Measurements from ENCODE around the gene BANF1. TPM values are rescaled to one million over a fixed set of nuclear protein-coding genes. Genes with fewer than 3 reads are reported as not detected.

Gene BANF1
- total and polyA plus RNA-seq, 2 donors (not counting 3 experiments of a cell fraction or from before 2014, with no cell fraction given), result 269 to 376 TPM

GRCh38 chr11:66032957-66033735, 30.8 kb downstream of the BANF1 start:
- no peaks in the 10 kb centered on the region for H3K4me1 ChIP-seq (ENCODE audit: control insufficient read depth, extremely low read depth, insufficient read depth, low read length)
- H2AFZ ChIP-seq (ENCODE audit: low read depth, low read length), result no peak overlapping the region
- ChIA-PET CTCF (no interaction called here), POLR2A (no interaction called here)
- H3K9me3 ChIP-seq (replicated peaks; ENCODE audit: control insufficient read depth, insufficient read depth, low read length), result no peaks in the 10 kb centered on the region
- TF ChIP-seq MYC (IDR thresholded peaks at IDR 0.05; ENCODE audit: low read depth, low read length) (no peak), CTCF (IDR thresholded peaks at IDR 0.05; ENCODE audit: extremely low read depth in 1 of 2, insufficient read depth in 1 of 2, low read depth in 1 of 2, low read length in 2 of 2) (no peak), POLR2AphosphoS5 (IDR thresholded peaks at IDR 0.05; ENCODE audit: insufficient read depth, low read depth, low read length) (no peak), JUN (IDR thresholded peaks at IDR 0.05; ENCODE audit: borderline replicate concordance, insufficient read depth, insufficient read length, low read depth) (no peak), MAX (IDR thresholded peaks at IDR 0.05; ENCODE audit: insufficient read depth, insufficient read length) (no peak), FOS (IDR thresholded peaks at IDR 0.05; ENCODE audit: borderline replicate concordance, insufficient read depth, low read length) (no peak), EZH2 (IDR thresholded peaks at IDR 0.05; ENCODE audit: borderline replicate concordance, low read depth, low read length, severe bottlenecking) (no peak), GATA2 (IDR thresholded peaks at IDR 0.05; ENCODE audit: insufficient read depth, insufficient read length, low read depth, low read length) (no peak), POLR2A (IDR thresholded peaks at IDR 0.05; ENCODE audit: low read depth, low read length) (no peak)
- FAIRE-seq (no peak), DNase-seq (ENCODE audit: low read depth, low spot score) (no peak)
- dilution Hi-C loops (cut with MboI; ENCODE audit: extremely low pct_ligation_motif_present, low sequenced_read_pairs) (no loop called here), intact Hi-C loops (cut with micrococcal nuclease) (no loop called here)
- H3K9me1 ChIP-seq (replicated peaks; ENCODE audit: control insufficient read depth, extremely low read depth, insufficient read depth, low read length), result no peaks in the 10 kb centered on the region
- BruUV-seq (replicated peaks), result no TSS peak
- H3K79me2 ChIP-seq (ENCODE audit: control insufficient read depth, insufficient read depth, low read length), result no peaks in the 10 kb centered on the region
- no peaks in the 10 kb centered on the region for H3K36me3 ChIP-seq (ENCODE audit: control insufficient read depth in 2 of 2, extremely low read depth in 1 of 2, insufficient read depth in 2 of 2, low read length in 2 of 2)
- H3K9ac ChIP-seq (replicated peaks; ENCODE audit: extremely low read depth, insufficient read depth, low read length), result no peak overlapping the region
- peaks cover 0 to 10% of the 10 kb centered on the region in 2 experiments for H3K27me3 ChIP-seq (ENCODE audit: control insufficient read depth in 2 of 2, insufficient read depth in 2 of 2, low read length in 2 of 2)
- H4K20me1 ChIP-seq (replicated peaks; ENCODE audit: control insufficient read depth, extremely low read depth, insufficient read depth, low read length), result no peaks in the 10 kb centered on the region
- no peak overlapping the region for H3K27ac ChIP-seq (ENCODE audit: insufficient read depth, low read depth, low read length)
- no peak overlapping the region for H3K4me2 ChIP-seq (ENCODE audit: insufficient read depth, low read length)
- no peak overlapping the region for H3K4me3 ChIP-seq (replicated peaks in 1 of 3; ENCODE audit: insufficient read depth in 1 of 3, low read depth in 1 of 3, low read length in 3 of 3)

Measured in endothelial cell of umbilical vein (primary cell).